ENCODE measurements around the gene TNFSF8.

The TNFSF8 gene

DNA sequence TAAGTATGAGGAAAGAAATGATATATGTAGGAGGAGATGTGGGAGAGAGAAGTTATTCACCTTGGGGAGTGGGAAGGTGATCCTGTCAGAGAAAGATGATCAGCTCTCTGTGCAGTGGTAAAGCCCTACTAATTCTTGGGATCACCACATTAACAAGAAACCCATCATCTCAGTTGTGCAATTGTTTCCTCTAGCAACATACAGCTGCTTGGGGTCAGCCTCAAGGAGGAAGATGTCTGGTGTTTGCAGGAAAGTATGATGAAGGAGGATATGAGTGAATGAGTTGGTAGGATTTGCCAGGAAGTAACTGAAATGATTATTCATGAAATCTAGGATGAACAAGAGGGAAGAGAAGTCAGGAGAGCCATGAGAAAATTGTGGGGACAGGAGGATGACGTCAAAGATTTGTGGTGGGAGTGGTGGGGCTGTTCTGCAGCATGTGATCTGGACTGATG, 50.1 kb downstream of the TNFSF8 start:
- in situ Hi-C loops (cut with MboI; ENCODE audit: low sequenced_read_pairs): no loop called here

DNA sequence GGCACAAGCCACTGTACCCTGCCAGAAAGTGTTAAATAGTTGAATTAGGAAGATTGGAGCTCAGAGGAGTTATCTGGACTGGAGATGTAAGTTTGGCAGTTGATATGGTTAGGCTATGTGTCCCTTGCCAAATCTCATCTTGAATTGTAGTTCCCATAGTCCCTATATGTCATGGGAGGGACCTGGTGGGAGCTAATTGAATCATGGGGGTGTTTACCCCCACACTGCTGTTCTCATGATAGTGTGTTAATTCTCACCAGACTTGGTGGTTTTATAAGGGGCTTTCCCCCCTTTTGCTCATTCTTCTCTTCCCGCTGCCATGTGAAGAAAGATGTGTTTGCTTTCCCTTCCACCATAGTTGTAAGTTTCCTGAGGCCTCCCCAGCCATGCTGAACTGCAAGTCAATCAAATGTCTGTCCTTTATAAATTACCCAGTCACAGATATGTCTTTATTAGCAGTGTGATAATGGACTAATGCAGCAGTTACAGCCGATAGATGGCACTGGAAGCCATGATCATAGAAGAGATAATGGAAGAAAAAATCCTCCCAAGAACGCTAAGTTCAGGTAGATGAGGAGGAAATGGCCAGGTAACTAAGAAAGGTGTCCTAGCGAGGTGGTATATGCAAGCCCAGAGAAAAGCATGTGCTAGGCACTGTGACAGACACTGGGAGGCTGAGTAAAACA, 51.4 kb downstream of the TNFSF8 start:
- in situ Hi-C loops (cut with MboI; ENCODE audit: low sequenced_read_pairs): no loop called here

DNA sequence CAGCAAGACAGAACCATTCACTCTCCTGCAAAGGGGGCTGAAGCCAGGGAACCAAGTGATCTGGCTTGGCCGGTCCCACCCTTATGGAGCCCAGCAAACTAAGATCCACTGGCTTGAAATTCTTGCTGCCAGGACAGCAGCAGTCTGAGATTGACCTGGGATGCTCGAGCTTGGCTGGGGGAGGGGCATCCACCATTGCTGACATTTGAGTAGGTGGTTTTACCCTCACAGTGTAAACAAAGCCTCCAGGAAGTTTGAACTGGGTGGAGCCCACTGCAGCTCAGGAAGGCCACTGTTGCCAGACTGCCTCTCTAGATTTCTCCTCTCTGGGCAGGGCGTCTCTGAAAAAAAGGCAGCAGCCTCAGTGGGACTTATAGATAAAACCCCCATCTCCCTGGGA, 60.5 kb downstream of the TNFSF8 start:
- in situ Hi-C loops (cut with MboI; ENCODE audit: low sequenced_read_pairs): no loop called here

DNA sequence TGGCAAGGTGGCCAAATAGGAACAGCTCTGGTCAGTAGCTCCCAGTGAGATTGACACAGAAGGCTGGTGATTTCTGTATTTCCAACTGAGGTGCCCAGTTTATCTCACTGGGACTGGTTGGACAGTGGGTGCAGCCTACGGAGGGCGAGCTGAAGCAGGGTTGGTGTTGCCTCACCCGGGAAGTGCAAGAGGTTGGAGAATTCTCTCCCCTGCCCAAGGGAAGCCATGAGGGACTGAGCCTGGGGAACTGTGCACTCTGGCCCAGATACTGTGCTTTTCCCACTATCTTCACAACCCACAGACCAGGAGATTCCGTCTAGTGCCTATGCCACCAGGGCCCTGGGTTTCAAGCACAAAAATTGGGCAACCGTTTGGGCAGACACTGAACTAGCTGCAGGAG, 61.0 kb downstream of the TNFSF8 start:
- in situ Hi-C loops (cut with MboI; ENCODE audit: low sequenced_read_pairs): no loop called here

DNA sequence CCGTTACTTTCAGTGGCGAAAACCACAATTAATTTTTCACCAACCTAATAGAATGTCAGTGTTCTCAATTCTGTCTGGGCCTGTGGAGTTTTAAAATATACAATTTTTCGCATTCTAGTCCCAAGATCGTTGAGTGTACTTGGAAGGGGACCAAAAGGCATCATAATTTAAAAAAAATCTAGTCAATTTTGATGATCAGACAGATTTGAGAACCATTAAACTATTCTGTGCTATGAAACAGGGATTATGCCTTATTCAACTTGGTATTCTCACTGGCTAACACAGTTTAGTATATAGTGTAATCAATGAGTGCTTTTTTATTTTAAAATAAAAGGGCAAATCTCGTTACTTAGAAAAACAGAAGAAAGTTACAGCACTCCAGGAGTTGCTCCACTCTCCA, 63.1 kb downstream of the TNFSF8 start:
- in situ Hi-C loops (cut with MboI; ENCODE audit: low sequenced_read_pairs): no loop called here

DNA sequence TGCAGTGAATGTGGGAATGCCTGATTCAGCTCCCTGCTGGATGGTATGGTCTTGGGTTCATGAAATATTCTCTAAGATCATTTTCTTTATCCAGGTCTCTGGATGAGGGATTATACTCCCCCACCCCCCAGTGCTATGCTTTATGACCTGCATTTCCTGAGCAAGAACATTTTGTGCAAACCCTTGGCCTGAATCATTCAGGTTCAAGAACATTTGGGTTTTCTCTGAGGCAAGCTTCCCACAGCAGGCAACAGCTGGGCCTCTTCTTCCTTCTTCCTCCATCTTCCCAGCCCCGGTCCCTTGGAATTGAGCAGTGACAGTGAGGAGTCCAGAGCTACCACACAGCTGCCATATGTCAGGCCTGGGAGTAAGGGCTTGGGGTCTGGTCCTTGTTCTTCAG, 65.9 kb downstream of the TNFSF8 start:
- in situ Hi-C loops (cut with MboI; ENCODE audit: low sequenced_read_pairs): no loop called here

DNA sequence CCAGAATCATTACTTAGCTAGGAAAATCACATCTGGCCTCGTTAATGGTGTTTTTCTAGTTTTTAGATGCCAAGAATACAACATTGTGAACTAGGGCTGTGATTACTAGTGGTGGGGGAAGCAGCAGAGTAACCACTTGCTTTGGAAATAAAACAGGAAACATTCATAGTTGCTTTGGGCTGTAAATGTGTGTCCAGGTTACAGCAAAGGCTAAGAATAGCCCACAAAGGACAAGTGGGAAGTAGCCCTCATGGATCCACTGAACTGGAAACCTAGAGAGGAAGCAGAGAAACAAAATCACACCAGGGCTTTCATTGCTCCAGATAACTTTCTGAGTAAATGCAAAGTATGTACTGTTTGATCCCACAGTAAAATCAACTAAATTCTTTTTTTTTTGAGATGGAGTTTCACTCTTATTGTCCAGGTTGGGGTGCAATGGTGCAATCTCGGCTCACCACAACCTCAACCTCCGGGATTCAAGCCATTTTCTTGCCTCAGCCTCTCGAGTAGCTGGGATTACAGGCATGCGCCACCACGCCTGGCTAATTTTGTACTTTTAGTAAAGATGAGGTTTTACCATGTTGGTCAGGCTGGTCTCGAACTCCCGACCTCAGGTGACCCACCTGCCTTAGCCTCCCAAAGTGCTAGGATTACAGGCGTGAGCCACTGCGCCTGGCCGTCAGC, 68.3 kb downstream of the TNFSF8 start:
- in situ Hi-C loops (cut with MboI; ENCODE audit: low sequenced_read_pairs): no loop called here

DNA sequence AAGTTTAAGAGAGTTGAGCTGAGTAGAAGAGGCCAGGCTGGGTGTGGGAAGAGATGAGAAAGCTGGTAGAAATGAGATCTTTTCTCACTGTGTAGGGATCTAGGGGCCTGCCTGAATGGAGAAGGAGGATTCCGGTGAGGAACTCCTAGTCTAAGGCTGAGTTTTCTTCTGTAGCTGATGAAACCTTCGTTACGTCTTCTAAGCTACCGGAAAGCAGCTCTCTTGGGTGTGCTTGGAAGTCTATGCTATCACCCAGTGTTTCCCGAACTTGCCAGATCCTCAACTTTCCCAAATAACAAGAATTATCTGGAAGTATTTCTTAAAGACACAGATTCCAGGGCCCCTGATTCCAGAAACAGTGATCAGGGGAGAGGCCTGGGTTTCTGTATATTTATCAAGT, 69.1 kb downstream of the TNFSF8 start:
- in situ Hi-C loops (cut with MboI; ENCODE audit: low sequenced_read_pairs): no loop called here

DNA sequence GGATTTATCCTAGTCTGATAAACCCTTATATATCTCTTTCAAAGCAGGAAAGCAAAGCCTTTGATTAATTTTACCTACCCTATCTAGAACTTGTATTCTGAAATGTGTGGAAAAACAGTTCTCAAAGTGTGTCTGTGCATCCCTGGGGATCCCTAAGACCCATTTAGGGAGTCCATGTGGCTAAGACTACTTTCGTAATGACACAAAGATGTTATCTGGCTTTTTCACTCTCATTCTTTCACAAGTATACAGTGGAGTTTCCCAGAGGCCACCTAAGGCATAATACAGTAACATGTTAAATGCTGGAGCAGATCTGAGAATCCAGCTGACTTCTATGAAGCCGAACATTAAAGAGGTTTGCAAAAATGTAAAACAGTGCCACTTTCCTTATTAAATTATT, 70.2 kb downstream of the TNFSF8 start:
- in situ Hi-C loops (cut with MboI; ENCODE audit: low sequenced_read_pairs): no loop called here

DNA sequence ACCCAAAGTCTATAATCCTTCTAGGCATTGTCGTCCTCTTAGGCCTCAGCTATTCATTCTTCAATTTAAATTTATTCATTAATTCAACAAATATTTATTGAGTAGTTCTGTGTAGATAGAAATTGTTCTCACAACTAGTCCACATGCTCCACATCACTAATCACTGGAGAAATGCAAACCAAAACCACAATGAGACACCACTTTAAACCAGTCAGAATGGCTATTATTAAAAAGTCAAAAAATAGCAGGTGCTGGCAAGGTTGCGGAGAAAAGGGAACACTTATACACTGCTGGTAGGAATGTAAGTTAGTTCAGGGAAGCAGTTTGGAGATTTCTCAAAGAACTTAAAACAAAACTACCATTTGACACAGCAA, 73.5 kb downstream of the TNFSF8 start:
- in situ Hi-C loops (cut with MboI; ENCODE audit: low sequenced_read_pairs): no loop called here

DNA sequence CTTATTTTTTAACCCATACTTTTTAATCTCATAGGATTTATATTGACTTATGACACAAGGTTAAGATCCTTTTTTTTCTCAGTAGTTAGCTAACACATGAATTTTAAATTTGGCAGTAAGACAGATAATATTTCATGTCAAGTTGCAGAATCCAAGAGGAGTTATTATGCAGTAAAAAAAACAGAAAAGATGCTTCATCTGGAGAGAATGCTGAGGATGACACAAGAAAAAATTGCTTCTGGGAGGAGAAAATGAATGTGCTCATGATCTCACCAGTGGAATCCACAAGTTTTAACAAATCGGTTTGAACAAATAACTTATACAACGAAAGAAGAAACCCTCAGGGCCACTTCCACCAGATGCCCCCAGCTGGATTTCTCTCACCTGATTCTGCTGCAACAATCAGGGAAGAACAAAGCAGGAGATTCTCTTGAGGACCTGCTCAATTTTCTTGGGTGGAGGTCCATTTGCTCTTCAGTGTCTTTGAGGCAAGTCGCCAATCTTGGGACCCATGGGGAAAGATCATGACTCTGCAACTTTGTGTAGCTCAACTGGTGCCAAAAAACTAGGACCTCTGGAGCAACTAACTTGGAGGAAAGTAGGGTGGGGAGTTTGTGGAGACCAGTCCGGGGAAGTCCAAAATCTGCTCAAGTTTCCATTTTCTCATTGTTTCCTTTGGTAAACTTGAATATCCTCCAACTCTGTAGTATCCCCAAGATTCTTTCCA, 74.0 kb downstream of the TNFSF8 start:
- in situ Hi-C loops (cut with MboI; ENCODE audit: low sequenced_read_pairs): no loop called here

DNA sequence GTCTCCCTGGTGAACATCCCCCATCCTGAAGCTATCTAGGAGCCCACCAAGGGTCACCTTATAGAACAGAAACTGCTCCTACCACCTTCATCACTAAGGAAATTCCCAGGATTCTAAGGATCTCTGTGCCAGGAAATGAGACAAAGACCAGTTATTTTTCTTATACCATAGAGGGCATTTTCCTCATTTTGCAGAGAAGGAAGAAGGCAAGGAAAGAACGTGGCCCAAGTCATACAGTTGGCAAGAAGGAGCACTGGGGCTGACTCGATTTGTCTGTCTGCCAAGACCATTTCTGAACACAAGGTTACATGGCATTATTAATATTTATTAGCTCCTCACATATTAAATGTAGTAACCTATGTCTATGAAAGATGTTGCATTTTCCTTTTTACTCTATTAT, 74.9 kb downstream of the TNFSF8 start:
- in situ Hi-C loops (cut with MboI; ENCODE audit: low sequenced_read_pairs): no loop called here

DNA sequence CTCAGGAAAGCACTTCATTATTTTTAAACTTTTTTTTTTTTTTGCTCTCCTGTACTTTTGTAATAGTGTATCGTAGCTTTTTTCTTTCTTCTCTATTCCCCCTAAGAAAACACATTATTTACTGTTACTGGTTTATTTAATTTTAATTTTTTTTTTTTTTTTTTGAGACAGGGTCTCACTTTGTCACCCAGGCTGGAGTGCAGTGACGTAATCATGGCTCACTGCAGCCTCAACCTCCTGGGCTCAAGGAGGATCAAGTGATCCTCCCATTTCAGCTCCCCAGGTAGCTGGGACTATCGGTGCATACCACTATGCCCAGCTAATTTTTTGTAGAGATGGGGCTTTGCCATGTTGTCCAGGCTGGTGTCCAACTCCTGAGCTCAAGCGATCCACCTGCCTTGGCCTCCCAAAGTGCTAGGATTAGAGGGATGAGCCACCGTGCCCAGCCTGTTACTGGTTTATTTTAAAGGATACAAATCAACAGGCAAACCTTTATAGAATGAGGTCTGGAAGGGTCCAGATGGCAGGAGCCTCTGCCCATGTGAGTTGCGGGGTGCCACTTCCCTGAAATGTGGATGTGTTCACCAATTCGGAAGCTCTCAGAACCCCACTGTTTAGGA, 75.5 kb downstream of the TNFSF8 start:
- in situ Hi-C loops (cut with MboI; ENCODE audit: low sequenced_read_pairs): no loop called here

DNA sequence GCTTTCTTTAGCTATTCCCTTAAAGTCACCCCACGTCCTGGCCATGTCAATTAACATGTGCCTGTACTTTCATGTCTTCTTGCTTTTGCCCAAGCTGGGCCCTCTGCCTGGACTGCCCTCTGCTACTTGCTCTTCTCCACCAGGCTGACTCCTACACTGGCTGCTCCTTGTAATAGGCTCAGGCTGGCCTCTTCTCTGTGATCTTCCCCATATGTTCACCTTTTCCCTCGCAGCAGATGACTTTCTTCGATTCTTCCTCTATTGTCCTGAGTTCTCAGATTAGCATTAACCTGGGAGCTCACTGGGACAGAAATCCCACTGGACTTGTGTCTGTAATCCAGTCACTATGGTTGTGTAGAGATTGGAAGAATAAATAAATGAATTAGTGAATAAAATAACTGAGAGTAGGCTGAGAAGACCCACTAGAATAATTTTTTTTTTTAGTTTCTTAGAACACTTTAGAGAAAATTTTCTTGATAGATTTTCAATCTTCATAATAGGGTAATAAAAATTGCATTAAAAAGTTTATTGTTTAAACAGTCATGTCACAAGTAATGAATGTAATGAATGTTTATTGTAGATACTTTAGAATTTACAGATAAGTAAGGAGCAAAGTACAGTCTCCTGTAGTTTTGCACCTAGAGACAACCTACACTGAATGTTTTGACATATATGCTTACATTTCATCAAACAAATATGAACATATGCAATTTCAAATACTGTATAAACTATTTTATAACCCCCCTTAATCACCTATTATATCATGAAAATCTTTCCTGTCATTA, 77.1 kb downstream of the TNFSF8 start:
- in situ Hi-C loops (cut with MboI; ENCODE audit: low sequenced_read_pairs): no loop called here

DNA sequence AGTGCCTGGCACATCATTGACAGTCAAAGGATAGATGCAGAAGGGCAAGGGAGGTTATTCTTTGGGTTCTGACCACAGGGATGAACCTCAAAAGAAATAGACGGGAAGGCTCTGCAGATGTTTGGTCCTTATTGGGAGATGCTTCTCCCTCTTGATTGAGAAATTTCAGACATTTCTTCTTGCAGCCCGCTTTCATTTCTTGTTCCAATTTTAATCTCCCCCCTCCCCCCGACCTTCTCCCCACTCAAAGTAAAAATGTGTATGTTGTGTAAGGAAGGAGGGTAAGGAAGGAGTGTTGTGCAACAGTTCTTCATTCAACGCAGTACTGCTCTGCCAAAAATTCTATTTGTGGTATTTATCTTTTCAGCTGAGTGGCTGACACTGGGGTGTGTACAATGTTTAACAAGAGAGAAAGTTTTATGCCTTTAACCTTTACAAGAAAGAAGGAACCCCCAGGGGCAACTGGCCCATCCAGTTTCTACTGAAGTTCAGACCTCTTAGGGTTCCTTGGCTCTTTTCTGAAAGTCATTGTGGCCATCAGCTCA, 78.3 kb downstream of the TNFSF8 start:
- in situ Hi-C loops (cut with MboI; ENCODE audit: low sequenced_read_pairs): no loop called here

DNA sequence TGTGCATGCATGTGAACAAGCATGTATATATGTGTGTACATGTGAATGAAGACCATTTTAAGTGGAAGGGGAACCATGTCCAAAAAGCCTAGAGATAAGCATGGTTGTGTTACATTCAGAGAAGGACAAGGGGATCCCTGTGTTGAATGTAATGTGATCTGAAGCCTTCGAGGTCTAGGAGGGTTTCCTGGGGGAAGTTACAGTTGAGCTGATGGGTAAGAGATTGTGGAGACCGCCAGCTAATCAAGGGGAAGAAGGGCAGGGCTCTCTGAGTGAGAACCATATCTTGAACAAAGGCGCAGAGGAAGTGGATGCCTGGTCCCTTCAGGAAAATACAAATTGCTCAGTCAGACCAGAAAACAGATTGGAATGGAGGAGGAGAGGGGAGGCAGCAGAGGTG, 79.1 kb downstream of the TNFSF8 start:
- in situ Hi-C loops (cut with MboI; ENCODE audit: low sequenced_read_pairs): no loop called here
